GM21367 (cell line): Measurements from ENCODE around the gene PLBD2.

Experiments
- ATAC-seq: cut with Tn5 transposase; IDR thresholded peaks from one replicate; pipeline ENCODE4 v1.9.1; 2021; ENCODE audit not compliant: unreplicated experiment

PLBD2 gene

DNA sequence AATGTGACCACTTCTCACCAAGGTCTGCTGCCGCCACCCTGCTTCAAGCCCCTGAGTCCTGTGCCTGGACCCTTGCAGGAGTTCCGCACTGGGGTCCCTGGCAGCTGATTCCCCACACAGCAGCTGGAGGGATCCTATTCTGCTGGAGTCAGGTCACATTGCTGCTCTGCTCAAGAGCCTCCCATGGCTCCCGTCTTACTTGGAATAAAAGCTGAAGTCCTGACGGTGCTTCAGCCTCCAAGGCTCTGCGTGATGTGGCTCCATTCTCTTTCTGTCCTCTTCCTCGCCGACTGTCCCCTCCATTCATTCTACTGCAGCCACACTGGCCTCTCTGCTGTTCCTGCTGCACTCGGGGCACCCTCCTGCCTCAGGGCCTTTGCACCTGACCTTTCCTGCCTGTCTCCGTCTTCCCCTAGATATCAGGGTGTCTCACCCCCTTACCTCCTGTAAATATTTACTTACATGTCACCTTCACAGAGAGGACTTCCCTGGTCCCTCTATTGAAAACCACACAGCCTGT, 56.2 kb downstream of the PLBD2 start:
- ATAC-seq: no peak

DNA sequence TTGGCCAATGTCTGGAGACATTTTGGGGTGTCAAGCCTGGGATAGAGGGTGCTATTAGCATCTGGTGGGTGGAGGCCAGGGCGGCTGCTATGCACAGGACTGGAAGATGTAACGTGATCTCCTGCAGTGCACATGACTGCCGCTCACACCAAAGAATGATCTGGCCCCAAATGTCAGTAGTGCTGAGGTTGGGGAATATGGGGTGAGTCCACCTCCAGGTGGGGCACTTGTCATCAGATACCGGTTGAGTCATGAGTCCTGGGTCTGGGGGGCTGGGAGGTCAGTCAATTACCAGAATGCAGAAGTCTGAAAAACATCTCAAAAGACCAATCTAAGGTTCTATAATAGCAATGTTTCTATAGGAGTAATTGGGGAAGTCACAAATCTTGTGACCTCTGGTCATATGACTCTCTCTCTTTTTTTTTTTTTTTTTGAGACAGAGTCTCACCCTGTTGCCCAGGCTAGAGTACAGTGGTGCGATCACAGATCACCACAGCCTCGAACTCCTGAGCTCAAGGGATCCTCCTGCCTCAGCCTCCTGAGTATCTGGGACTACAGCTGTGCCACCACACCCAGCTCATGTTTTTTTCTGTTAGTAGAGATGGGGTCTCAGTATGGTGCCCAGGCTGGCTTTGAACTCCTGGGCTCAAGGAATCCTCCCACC, 57.8 kb downstream of the PLBD2 start:
- no peak for ATAC-seq

DNA sequence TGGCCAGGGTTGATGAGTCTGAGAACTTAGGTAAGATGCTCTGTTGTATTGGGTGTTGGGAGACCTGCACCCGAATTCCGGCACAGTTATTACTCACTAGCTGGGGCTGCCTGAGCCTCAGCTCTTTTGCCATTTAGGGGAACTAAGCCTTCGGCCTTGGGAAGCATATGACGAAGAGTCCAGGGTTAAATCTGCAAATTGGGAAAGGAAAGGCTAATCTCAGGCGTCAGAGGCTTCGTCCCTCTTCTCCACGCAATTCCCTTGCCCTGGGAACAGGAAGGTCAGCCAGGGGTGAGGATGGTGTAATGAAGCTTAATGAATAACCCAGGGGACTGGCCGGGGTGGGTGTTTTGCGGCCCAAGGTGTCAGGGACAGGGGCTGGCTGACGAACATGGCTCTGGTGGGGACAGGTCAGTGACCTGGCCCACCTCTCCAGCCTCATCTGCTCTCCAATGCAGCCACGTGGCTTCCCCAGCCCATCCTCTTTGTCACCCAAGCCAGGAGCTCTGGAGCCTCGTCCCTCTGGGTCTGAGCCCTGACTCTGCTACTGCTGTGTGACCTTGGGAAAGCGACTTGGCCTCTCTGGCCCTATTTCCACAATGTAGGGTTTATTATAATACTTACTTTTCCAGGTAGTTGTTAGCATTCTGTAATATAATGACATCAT, 60.0 kb downstream of the PLBD2 start:
- ATAC-seq: no peak

DNA sequence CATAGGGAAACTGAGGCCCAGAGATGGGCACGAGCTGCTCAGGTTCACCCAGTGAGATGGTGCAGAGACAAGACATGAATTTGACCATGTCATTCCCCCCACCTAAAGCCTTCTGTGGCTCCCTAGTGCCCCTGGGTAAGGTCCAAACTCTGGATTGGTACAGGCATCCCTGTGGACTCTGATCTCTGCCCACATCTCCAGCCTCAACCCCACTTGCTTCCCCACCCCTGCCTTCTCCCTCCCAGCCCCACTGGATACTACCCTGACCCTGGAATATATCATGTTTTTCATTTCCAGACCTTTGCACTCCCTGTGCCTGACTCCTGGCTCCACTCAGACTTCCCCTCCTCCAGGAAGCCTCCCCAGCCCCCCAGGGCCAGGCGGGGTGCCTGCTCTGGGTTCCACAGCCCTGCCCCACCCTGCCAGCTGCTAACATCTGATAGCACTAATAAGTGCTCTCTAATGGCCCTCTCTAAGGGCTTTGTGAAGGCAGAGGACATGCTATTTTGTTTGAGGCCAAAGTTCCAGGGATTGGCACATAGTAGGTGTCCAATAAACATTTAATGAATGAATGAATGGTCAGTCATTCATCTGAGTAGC, 62.7 kb downstream of the PLBD2 start:
- no peak for ATAC-seq

DNA sequence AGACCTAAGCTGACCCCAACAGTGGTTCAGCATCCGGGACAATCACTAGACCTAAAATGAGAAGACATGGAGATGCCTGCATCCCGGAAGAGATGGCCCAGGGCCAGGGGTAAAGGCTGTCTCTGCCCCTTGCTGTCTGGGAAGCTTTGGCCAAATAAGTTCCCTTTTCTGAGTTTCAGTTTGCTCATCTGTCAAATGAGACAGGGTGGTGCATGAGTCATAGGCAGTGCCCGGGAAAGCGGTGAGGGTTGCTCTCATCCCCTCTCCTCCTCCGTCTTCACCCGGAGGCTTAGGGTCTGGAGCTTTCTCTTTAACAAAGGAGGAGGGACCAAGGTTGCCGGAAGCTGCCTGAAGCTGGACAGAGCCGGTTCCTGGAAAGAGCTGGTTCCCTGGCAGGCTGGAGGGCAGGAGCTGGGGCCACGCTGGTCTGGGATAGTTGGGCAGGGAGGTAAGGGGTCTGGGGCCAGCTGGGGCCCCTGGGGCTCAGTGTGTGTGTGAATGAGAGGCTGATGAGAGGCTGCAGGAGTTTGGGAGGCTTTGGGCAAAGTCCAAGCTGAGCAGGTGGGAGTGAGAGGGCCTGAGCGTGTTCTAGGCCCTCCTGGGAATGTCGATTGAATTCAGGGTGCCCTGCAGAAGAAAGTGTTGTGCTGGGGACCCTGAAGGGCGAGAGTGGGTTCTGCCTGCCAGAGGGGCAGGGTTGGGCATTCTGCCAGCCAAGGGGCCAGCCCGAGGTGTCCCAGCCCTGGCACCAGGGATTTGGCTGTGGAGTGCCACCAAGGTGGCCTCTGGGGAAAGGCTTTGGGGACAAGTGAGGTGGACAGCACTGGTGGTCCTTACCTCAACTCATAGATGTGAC, 63.9 kb downstream of the PLBD2 start, which contains the start of gene SDSL:
Gene SDSL, plus strand, starts transcription at position 351 of the 856 bp plus-strand sequence. CDS start 5,603 bp downstream, outside the sequence.
- peak; percentile 93 for ATAC-seq

DNA sequence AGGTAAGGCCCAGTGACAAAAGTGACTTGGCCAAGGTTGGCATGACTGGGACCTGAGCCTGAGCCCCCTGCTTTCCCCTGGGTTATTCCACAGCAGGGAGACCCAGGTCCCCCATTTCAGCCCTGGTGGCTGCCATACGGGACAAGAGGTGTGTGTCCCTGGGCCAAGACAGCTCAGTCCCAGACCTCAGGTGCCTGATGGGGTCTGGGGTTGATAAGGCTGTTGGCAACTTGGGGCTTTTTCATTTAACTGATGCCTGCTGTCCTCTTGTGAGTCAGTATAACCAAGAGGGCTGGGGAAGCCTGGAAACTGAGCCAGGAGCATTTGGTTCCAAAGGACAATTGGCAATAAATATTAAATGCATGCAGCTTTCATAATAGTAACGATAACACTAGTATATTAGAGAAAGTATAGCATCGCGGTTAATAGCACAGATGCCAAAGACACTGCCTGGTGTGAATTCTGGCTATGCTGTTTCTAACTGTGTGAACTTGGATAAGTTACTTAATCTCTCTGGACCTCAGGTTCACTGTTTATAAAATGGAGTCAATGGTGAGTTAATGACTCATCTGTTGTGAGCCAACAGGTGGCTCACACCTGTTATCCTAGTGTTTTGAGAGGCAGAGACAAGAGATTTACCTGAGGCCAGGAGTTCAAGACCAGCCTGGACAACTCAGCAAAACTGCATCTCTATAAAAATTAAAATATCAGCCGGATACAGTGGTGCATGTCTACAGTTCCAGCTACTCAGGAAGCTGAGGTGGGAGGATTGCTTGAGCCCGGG, 64.7 kb downstream of the PLBD2 start:
- ATAC-seq: no peak

DNA sequence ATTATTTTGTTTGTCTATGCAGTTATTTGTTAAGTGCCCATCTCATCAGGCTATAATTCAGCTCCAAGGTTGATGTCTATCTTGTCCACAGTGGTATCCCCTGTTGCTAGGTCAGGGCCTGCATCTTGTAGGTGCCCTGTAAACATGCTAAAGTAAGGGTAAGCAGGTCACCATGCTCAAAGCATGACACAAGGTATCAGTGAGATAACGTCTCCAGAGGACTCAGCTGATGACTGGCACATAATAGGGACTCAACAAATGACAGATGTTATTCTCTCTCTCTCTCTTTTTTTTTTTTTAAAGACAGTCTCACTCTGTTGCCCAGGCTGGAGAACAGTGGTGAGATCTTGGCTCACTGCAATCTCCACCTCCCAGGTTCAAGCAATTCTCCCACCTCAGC, 66.1 kb downstream of the PLBD2 start:
- no peak for ATAC-seq

DNA sequence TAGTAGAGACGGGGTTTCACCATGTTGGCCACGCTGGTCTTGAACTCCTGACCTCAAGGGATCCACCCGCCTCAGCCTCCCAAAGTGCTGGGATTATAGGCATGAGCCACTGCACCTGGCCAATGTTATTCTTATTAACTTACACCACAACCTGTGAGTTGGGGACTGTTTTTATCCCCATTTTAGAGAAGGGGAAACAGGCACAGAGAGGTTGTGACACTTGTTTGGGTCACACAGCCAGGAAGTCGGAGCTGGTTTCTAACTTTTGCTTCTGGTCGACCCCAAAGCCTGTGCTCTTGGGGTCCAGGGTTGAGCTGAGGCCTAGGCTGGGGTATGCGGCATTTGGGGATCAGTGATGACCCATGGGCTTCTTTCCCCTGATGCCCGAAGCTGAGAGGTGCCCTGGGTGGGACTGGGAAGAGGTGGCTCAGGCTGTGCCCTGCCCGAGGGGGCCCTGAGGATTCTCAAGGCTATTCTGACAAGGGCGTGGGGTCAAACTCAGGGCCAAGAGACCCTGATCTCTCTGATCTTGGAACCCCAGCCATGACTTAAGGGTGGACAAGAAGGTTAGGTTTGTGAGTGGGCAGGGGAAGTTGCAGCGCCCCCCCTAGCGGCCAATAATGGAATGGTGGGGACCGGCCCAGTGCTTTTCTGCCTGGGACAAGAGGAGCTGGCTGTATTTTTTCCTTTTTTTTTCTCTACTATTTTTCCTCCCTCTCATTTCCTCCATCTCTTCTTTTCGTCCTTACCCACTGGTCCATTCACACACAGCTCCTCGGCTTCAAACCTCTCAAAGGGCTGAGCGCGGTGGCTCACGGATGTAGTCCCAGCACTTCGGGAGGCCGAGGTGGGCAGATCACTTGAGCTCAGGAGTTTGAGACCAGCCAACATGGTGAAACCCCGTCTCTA, 66.8 kb downstream of the PLBD2 start:
- no peak for ATAC-seq

DNA sequence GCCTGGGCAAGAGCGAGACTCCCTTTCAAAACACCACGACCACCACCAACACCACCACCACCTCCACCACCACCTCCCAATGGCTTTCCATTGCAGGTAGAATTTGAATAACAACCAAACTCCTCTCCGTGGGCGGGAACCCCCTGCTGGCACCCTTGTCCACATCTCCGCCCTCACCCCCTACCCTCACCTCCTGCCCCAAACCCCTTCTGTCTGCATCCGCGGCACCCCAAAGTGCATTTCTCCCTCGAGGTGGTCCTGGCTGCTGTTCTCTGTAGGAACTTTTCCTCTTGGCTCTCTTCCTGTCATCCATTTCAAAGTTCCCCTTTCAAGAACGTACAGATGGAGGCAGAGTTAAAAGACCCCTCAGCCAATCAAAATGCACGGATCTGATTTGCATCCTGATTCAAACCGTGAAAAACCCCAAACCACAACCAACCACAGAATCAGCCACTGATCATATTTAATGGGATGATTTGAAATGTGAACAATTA, 67.6 kb downstream of the PLBD2 start:
- no peak for ATAC-seq

DNA sequence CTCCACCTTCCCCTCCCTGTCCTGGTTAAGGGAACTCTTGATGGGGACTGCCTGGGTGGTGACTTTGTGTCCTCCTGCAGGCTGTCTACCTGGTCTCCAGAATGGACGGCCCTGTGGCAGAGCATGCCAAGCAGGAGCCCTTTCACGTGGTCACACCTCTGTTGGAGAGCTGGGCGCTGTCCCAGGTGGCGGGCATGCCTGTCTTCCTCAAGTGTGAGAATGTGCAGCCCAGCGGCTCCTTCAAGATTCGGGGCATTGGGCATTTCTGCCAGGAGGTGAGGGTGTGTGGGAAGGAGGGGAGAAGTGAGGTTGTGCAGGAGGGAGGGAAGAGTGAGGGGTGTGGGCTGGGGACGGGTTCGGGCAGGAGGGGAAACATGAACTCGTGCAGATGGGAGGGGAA, 69.5 kb downstream of the PLBD2 start:
- ATAC-seq: no peak

DNA sequence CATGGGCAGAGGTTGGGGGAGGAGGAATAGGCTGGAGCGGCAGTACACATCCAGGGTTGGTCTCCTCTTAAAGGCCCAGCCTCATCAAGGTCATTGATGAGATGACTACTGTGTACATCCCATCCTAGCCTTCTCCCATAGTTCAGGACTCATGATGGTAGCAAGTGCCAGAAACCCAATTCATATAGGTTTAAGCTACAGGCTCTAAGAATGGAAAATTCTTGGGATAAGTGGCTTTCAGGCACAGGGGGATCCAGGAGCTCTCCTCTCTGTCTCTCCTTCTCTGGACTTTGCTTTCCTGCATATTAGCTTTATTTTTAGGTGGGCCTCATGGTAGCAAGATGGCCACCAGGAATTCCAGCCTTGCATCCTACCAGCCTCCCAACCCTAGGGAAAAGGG, 70.1 kb downstream of the PLBD2 start:
- no peak for ATAC-seq

DNA sequence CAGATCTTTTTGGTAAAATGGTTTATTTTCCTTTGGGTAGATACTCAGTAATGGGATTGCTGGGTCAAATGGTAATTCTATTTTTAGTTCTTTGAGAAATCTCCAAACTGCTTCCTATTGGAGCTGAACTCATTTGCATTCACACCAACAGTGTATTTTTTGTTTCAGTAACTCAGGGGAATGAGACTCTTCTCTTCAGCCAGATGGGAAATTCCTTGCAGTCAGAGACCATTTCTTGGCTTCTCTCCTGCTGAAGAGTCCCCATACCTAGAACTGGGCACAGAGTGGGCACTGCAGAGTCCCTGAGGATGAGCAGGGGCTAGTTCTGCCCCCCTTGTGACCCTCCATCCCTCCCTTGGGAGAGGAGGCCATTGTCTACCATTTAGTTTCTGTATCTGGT, 74.6 kb downstream of the PLBD2 start:
- no peak for ATAC-seq

DNA sequence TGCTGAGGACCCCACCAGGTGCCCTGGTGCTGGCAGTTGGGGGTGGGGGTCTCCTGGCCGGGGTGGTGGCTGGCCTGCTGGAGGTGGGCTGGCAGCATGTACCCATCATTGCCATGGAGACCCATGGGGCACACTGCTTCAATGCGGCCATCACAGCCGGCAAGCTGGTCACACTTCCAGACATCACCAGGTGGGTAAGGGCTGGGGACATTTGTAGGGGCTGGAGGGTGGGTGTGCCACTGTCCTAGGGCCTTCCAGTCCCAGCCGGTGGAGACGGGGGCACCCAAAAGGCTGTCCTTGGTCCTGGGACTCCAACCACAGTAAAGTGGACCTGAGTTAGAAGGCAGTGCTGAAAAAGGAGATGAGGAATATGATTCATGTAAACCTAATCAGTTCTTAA, 77.0 kb downstream of the PLBD2 start:
- no peak for ATAC-seq

DNA sequence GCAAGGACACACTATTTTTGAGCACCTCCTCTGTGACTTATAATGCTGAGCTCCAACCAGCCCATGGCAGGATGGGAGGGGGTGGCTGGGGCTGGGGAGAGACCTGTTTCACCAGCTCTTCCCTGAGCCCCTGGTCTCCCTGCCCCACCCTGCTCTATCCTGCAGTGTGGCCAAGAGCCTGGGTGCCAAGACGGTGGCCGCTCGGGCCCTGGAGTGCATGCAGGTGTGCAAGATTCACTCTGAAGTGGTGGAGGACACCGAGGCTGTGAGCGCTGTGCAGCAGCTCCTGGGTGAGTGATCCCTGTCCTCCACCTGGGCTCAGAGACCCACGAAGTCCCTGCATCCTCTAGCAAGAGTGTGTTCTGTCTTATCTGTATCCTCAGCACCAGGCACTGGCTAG, 78.2 kb downstream of the PLBD2 start:
- ATAC-seq: no peak

DNA sequence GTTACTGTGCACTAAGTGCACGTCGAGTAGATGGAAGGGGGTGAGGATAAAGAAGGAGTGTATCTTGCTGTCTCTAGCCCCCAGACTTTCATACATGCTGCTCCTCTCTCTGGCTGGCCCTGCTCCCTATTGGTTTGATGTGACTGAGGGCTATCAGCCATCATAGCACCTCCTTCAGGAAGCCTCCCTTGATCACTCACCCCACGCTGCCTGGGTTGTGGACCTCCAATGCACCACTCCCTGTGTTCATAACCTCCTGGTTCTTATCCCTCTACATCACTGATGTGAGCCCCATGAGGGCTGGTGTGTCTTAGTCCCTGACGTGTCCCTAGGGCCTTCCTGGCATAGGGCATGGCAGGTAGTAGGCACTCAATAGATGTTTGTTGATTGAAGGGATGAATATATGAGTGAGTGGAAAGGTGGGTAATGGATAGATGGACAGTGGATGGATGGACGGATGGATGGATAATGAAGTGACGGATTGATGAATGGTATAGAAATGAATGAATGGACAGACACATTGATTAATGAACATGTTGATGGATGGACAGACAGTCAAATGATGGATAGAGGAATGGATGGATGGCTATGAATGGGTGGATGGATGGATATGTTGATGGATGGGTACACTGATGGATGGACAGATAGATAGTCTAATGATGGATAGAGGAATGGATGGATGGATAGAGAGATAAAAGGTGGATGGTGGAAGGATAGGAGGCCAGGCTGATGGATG, 78.8 kb downstream of the PLBD2 start:
- ATAC-seq: no peak

DNA sequence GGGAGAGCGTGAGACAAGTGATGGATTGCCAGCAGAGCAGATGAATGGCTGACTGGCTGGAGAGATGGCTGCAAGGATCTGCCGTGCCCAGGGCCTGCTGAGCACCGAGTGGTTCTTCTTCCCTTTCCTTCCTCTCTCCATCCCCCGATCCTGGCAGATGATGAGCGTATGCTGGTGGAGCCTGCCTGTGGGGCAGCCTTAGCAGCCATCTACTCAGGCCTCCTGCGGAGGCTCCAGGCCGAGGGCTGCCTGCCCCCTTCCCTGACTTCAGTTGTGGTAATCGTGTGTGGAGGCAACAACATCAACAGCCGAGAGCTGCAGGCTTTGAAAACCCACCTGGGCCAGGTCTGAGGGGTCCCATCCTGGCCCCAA, 79.3 kb downstream of the PLBD2 start:
- no peak for ATAC-seq

DNA sequence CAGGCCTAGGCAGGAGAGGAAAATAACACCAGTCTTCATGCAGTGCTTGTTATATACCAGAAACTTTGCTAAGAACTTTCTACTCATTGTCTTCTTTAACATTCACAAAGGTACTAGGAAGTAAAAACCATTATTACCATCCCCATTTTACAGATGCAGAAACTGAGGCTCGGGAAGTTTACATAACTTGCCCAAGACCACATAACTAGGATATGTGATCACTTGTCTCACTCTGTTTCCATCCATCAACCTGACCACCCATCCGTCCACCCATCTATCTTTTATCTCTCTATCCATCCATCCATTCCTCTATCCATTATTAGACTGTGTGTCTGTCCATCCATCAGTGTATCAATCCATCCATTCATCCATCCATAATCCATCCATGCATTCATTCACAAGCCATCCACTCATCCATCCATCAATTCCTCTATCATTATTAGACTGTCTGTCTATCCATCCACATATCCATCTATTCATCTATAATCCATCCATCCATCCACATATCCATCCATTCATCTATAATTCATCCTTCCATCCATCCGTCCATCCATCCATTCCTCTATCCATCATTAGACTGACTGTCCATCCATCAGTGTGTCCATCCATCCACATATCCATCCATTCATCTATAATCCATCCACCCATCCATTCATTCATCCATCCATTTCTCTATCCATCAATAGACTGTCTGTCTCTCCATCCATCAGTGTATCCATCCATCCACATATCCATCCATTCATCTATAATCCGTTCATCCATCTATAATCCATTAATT, 80.3 kb downstream of the PLBD2 start:
- ATAC-seq: no peak

DNA sequence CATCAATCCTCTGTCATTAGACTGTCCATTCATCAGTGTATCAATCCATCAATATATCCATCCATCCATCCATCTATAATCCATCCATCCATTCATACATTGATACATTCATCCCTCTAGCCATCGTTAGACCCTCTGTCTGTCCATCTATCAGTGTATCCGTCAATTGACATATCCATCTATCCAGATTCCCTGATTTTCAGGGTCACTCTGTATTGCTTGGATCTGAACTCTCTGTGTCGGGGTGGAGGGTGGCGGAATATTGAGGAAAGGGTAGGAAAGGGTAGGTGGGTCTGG, 80.9 kb downstream of the PLBD2 start:
- ATAC-seq: no peak
